T-helper 9 cell (primary cell): ENCODE results near the gene ZNF534.
A peak's percentile ranks its signal among the peaks of the same experiment; 100 is the strongest.
"Not testable (repeated sequence)": the region's sequence is repeated elsewhere in the genome, so short reads cannot be mapped to it uniquely, and the experiment has no call there.

Experiments used
- DNase-seq: peaks from one replicate; pipeline ENCODE4 v3.0.0-alpha.2; 2020
- total RNA-seq, 2 donors: gene quantifications; one replicate each; lab custom pipeline; 2026; lab: John Stamatoyannopoulos, UW

ZNF534 gene
- 0 to 0.07 reads per million in 2 donors for total RNA-seq

DNA sequence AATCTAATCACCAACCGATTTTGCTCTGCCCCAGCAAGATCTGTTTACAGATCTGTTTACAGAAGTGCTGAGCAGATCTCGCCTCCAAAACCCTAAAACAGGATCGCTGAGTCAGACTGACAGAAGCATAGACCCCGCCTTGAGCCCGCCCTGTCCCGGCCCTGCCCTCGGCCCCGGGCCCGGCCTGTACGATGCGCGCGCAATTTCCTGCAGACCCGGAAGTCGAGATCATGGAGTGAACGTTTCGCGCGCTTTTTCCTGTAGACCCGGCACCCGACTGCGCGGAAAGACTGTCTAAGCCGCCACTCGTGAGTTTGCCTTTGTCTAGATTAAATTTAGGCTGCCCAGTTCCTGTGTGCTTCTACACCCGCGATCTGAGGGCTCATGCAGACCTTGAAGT, at the start of gene ZNF534:
TSS of gene ZNF534 (plus strand) at position 212 of the 400 bp plus-strand sequence. CDS start 2,327 bp downstream, outside the sequence.
- DNase-seq: no peak

GRCh38 chr19:52391135-52391534, 37.8 kb upstream of the ZNF534 start:
- DNase-seq: no peak

DNA sequence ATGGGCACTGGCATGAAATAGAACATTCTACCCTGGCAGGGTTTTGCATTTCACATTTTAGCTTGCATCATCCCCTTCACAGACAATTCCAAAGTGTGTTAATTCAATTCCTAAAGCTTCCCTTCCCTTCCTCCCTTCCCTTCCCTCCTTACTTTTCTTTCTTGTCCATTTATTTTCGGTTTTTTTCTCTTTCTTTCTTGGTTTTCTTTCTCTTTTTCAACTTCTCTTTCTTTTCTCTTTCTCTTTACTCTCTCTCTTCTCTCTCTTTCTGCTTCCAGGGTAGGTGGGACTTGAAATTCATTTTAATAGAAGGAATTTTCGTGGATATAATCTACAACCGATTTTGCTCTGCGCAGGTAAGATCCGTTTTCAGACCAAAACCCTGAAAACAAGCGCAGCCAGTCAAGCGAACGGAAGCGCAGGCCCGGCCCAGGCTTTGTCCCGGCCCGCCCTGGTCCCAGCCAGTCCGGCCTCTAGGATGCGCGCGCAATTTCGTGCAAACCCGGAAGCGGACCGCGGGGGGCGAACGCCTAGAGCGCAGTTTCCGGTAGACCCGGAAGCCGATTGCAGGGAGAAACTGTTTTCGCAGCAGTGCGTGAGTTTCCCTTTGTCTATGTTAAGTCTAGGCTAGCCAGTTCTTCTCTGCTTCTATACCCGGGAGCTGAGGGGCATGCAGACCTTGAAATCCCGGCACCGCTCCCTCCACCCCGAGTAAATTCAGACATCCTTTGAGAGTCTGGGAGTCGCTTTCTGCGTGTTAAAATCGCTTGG, 31.5 kb upstream of the ZNF534 start, which contains the start of gene ZNF528:
TSS of gene ZNF528 (plus strand) at position 540 of the 771 bp plus-strand sequence. CDS start 4,165 bp downstream, outside the sequence.
- DNase-seq: peak; percentile 87

DNA sequence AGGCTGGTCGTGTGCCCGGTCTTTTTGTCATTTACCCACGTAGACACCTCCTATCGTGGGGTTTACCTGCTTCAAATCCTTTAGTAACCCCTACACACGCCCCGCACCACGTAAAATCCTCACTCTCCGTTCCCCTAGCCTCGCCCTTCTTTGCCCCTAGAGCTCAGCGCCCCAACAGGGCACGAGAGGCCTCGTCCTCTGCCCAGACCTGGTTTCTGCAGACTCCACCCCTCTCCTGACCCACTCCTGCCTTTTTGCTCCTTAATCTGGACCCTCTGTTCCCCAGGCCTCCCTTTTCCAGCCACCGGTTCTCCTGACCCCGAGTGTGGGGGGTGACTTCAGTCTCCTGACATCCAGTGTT, 30.9 kb upstream of the ZNF534 start:
- DNase-seq: no peak

- no peak for DNase-seq
These were observed 18.7 kb upstream of the ZNF534 start for GRCh38 chr19:52410276-52410675.

GRCh38 chr19:52415711-52416110, 13.2 kb upstream of the ZNF534 start:
- DNase-seq: no peak

- DNase-seq: no peak
These were observed 13.2 kb downstream of the ZNF534 start for GRCh38 chr19:52442179-52442578.

GRCh38 chr19:52444506-52444905, 15.6 kb downstream of the ZNF534 start:
- DNase-seq: no peak

- no peak for DNase-seq
These were observed 22.3 kb downstream of the ZNF534 start for GRCh38 chr19:52451241-52451640.

- peak; percentile 29 for DNase-seq
These were observed 24.6 kb downstream of the ZNF534 start, which contains the start of gene ZNF578 for GRCh38 chr19:52453324-52454094. Gene ZNF578 (plus strand): TSS chr19:52453553. CDS start chr19:52501846, 48,293 bp downstream.

- DNase-seq: no peak
These were observed 36.0 kb downstream of the ZNF534 start for GRCh38 chr19:52464798-52465470.

- DNase-seq: no peak
These were observed 44.9 kb downstream of the ZNF534 start for GRCh38 chr19:52473655-52474350.

GRCh38 chr19:52474351-52475127, 45.6 kb downstream of the ZNF534 start:
- no peak for DNase-seq

- not testable (repeated sequence) for DNase-seq
These were observed 55.3 kb downstream of the ZNF534 start for GRCh38 chr19:52484111-52484743.

- DNase-seq: not testable (repeated sequence)
These were observed 56.1 kb downstream of the ZNF534 start for GRCh38 chr19:52485064-52485463.

DNA sequence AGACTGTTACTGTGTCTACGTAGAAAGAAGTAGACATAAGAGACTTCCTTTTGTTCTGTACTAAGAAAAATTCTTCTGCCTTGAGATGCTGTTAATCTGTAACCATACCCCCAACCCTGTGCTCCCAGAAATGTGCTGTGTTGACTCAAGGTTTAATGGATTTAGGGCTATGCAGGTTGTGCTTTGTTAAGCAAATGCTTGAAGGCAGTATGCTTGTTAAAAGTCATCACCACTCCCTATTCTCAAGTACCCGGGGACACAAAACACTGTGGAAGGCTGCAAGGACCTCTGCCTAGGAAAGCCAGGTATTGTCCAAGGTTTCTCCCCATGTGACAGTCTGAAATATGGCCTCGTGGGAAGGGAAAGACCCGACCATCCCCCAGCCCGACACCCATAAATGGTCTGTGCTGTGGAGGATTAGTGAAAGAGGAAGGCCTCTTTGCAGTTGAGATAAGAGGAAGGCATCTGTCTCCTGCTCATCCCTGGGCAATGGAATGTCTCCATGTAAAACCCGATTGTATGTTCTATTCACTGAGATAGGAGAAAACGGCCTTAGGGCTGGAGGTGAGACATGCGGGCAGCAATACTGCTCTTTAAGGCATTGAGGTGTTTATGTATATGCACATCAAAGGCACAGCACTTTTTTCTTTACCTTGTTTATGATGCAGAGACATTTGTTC, 56.8 kb downstream of the ZNF534 start:
- not testable (repeated sequence) for DNase-seq

DNA sequence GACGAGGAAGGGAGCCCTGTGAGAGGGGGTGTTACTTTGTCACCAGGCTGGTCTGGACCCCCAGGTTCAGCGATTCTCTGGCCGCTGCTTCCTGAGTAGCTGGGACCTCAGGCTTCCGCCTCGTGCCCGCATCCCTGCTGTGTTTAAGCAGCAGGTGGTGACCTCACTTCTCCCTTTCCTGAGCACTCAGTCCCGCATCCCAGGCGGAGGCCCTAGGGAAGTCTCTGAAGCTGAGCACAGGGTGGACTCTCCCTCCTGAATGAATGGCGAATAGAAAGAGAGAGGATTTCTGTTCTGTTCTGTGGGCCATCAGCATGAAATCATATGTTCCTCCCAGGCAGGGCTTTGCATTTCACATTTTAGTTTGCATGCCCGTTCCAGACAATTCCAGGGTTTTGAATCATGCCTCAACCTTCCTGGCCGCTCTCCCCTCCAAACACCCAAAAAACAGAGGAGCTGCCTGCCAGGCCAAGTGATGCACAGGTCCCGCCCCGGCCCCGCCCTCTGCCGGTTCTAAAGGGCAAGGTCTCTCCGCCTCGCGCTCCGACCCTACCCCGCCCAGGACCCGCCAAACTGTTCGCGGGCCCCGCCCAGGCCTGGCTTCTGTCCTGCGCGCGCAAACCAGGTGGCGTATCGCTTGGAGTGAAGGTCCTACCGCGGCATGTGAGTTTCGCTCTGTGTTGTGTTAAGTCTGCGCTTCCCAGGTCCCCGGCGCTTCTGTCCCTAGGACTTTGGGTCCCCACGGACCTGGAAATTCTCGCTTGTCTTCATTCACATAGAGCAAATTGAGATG, 63.4 kb downstream of the ZNF534 start:
- DNase-seq: no peak

- no peak for DNase-seq
These were observed 64.1 kb downstream of the ZNF534 start for GRCh38 chr19:52492994-52493470.

DNA sequence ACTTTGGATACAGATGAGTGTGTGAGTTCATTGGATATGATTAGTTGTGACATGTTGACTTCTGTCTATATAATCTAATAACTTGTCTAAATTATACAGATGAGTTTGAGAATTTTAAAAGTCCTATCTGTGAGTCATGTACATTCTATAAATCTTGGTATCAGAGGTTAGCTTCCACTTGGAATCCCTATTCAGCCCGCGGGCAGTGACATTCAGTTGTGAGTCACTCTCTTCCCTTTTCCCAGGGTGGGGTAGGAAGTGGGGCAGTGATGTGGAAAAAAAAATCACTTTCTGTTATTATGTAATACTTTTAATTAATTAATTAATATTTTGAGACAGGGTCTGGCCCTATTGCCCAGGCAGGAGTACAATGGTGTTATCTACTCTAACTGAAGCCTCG, 65.6 kb downstream of the ZNF534 start:
- DNase-seq: no peak

DNA sequence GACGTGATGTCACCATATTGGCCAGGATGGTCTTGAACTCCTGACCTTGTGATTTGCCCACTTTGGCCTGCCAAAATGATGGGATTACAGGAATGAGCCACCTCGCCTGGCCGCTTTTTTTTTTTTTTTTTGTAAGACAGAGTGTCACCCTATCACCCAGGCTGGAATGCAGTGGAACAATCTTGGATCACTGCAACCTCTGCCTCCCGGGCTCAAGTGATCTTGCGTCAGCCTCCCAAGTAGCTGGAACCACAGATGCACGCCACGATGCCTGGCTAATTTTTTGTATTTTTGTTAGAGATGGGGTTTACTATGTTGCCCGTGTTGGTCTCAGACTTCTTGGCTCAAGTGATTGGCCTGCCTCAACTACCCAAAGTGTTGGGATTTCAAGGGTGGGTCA, 69.6 kb downstream of the ZNF534 start:
- no peak for DNase-seq
